HEK293T (cell line): ENCODE data around the gene TSPOAP1.

Experiments
- ARNT ChIP-seq: fragments of 450-650 bp; IDR thresholded peaks from 2 replicates; pipeline ENCODE4 v1.6.1; 2017; ENCODE audit warnings: mild to moderate bottlenecking
- BHLHE40 ChIP-seq: fragments of 450-650 bp; IDR thresholded peaks from 2 replicates; pipeline ENCODE4 v1.6.1; 2016; ENCODE audit warnings: mild to moderate bottlenecking, moderate library complexity, borderline replicate concordance
- ELF4 ChIP-seq: fragments of 450-650 bp; IDR thresholded peaks from 2 replicates; pipeline ENCODE4 v1.6.1; 2017; ENCODE audit warnings: antibody characterized with exemption
- FOXK2 ChIP-seq: fragments of 450-650 bp; IDR thresholded peaks from 2 replicates; pipeline ENCODE4 v1.6.1; 2016; ENCODE audit warnings: mild to moderate bottlenecking
- FOXM1 ChIP-seq: fragments of 450-650 bp; IDR thresholded peaks from 2 replicates; pipeline ENCODE4 v1.6.1; 2017; ENCODE audit warnings: mild to moderate bottlenecking, borderline replicate concordance
- HDGF ChIP-seq: fragments of 450-650 bp; IDR thresholded peaks from 2 replicates; pipeline ENCODE4 v1.6.1; 2017; ENCODE audit warnings: antibody characterized with exemption, borderline replicate concordance
- L3MBTL2 ChIP-seq: fragments of 450-650 bp; conservative IDR thresholded peaks from 2 replicates; pipeline ENCODE4 v1.6.1; 2016; ENCODE audit warnings: mild to moderate bottlenecking
- NFRKB ChIP-seq: fragments of 450-650 bp; IDR thresholded peaks from 2 replicates; pipeline ENCODE4 v1.6.1; 2016; ENCODE audit warnings: mild to moderate bottlenecking, moderate library complexity
- SP1 ChIP-seq: fragments of 450-650 bp; IDR thresholded peaks from 2 replicates; pipeline ENCODE4 v1.6.1; 2017
- SUZ12 ChIP-seq: fragments of 450-650 bp; IDR thresholded peaks from 2 replicates; pipeline ENCODE4 v1.6.1; 2016; ENCODE audit warnings: mild to moderate bottlenecking
- TARDBP ChIP-seq: fragments of 450-650 bp; IDR thresholded peaks from 2 replicates; pipeline ENCODE4 v1.6.1; 2016
- ZNF384 ChIP-seq: fragments of 450-650 bp; IDR thresholded peaks from 2 replicates; pipeline ENCODE4 v1.6.1; 2016
- TF ChIP-seq, protein P1 (sequence below): fragments of 450-650 bp; IDR thresholded peaks from 2 replicates; pipeline ENCODE4 v1.6.1; 2016

DNA sequence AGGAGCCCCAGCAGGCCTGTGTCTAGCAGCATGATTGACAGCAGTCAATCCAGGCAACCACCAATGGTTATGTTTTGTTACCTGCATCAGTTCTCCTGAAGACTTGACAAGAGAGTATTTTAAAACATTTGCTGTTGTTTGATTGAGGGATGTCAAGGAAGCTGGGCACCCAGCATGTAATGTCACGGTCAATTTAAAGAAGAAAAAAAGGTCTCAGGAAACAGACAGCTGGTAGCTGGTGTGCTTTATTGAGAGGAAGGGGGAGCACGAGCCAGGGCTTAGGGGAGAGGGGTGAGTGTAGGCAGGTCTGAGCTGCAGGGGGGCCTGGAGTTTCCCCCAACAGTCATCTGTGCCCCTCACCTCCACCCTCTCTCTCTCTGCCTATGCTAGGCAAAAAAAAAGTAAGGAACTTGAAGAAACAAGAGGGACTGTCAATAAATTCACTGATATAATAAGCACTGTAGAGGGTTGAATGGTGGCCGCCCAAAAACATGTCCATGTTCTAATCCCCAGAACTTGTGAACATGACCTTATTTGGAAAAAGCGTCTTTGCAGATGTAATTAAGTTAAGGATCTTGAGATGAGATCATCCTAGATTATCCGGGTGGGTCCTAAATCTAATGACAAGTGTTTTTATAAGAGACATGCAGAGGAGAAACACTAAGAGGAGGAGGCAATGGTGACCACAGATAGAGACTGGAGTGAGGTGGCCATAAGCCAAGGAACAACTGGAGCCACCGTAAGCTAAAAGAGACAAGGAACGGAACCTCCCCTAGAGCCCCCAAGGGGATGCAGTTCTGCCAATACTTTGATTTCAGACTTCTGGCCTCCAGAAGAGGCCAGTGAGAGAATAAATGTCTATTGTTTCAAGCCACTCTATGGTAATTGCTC is 14.5 kb downstream of the TSPOAP1 start:
- TF ChIP-seq SUZ12 (no peak), SP1 (no peak), NFRKB (no peak), HDGF (no peak), L3MBTL2 (no peak), ZNF384 (no peak), ELF4 (no peak), TARDBP (no peak), BHLHE40 (no peak), FOXM1 (no peak), FOXK2 (no peak), ARNT (no peak)
- TF ChIP-seq, protein P1, sequence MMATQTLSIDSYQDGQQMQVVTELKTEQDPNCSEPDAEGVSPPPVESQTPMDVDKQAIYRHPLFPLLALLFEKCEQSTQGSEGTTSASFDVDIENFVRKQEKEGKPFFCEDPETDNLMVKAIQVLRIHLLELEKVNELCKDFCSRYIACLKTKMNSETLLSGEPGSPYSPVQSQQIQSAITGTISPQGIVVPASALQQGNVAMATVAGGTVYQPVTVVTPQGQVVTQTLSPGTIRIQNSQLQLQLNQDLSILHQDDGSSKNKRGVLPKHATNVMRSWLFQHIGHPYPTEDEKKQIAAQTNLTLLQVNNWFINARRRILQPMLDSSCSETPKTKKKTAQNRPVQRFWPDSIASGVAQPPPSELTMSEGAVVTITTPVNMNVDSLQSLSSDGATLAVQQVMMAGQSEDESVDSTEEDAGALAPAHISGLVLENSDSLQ = peak; percentile 76
